Keratinocyte (primary cell): Measurements from ENCODE around the gene TASOR. TPM values are rescaled to one million over a fixed set of nuclear protein-coding genes. Genes with fewer than 3 reads are reported as not detected.

Source experiments
- DNase-seq: peaks from one replicate; pipeline ENCODE4 v3.0.0-alpha.2; 2011; ENCODE audit warnings: low read depth, missing footprints, low spot score
- FAIRE-seq: peaks from 2 replicates; lab custom pipeline; 2011; peaks lifted over from hg19 to GRCh38; lab: Jason Lieb, UNC
- H2AFZ ChIP-seq: 2 replicates; pipeline ENCODE4 v1.6.0; 2012; ENCODE audit warnings: low read length, control low read depth, inconsistent platforms; ENCODE audit not compliant: control insufficient read depth
- H3K27ac ChIP-seq: 2 replicates; pipeline ENCODE4 v1.5.1; 2011; ENCODE audit warnings: low read length; ENCODE audit not compliant: control insufficient read depth, insufficient read depth
- H3K27me3 ChIP-seq: 3 replicates; pipeline ENCODE4 v1.6.0; 2011; ENCODE audit warnings: low read length; ENCODE audit not compliant: control insufficient read depth, insufficient read depth; ENCODE audit errors: extremely low read depth
- H3K36me3 ChIP-seq, 2 experiments: 2 replicates in 1 of 2; 3 replicates in 1 of 2; pipeline ENCODE4 v1.5.1; 2011; ENCODE audit warnings: low read length in 2 of 2, mild to moderate bottlenecking in 1 of 2; ENCODE audit not compliant: control insufficient read depth in 2 of 2, insufficient read depth in 2 of 2; ENCODE audit errors: extremely low read depth in 1 of 2
- H3K4me1 ChIP-seq: 3 replicates; pipeline ENCODE4 v1.5.1; 2011; ENCODE audit warnings: low read length; ENCODE audit not compliant: control insufficient read depth, insufficient read depth; ENCODE audit errors: extremely low read depth
- H3K4me2 ChIP-seq: 3 replicates; pipeline ENCODE4 v1.6.0; 2011; ENCODE audit warnings: low read depth, low read length; ENCODE audit not compliant: control insufficient read depth, insufficient read depth; ENCODE audit errors: extremely low read depth
- H3K4me3 ChIP-seq, 3 experiments: fragments of 200-600 bp in 1 of 3; sonication (generic) in 1 of 3; 2 replicates in 2 of 3; 3 replicates in 1 of 3; pipeline ENCODE4 v1.5.1; 2011 to 2016; ENCODE audit warnings: low read length in 3 of 3, mild to moderate bottlenecking in 3 of 3, control low read depth in 2 of 3, inconsistent platforms in 1 of 3, low read depth in 1 of 3, mixed read lengths in 1 of 3, mixed run types in 1 of 3, moderate library complexity in 1 of 3; ENCODE audit not compliant: control insufficient read depth in 2 of 3, insufficient read depth in 2 of 3; ENCODE audit errors: extremely low read depth in 1 of 3
- H3K79me2 ChIP-seq: 2 replicates; pipeline ENCODE4 v1.6.0; 2012; ENCODE audit warnings: low read length; ENCODE audit not compliant: control insufficient read depth, insufficient read depth
- H3K9ac ChIP-seq: 3 replicates; pipeline ENCODE4 v1.6.0; 2011; ENCODE audit warnings: low read length; ENCODE audit not compliant: control insufficient read depth, insufficient read depth; ENCODE audit errors: extremely low read depth
- H3K9me1 ChIP-seq: 3 replicates; pipeline ENCODE4 v1.6.0; 2011; ENCODE audit warnings: low read length; ENCODE audit not compliant: control insufficient read depth, insufficient read depth; ENCODE audit errors: extremely low read depth
- H3K9me3 ChIP-seq: 2 replicates; pipeline ENCODE4 v1.5.1; 2012; ENCODE audit warnings: low read depth, low read length; ENCODE audit not compliant: control insufficient read depth
- H4K20me1 ChIP-seq: 3 replicates; pipeline ENCODE4 v1.6.0; 2011; ENCODE audit warnings: low read length; ENCODE audit not compliant: control insufficient read depth, insufficient read depth; ENCODE audit errors: extremely low read depth
- EZH2 ChIP-seq: IDR thresholded peaks from one replicate; pipeline ENCODE4 v1.6.1; 2012; ENCODE audit warnings: inconsistent platforms, mild to moderate bottlenecking, low read length, moderate library complexity
- dilution Hi-C: fragments of 300-500 bp; cut with MboI; formaldehyde crosslinking; loops from one replicate; pipeline ENCODE4 v1.7.0; 2020; ENCODE audit warnings: low sequenced_read_pairs; ENCODE audit not compliant: extremely low pct_ligation_motif_present
- polyA plus RNA-seq, 5 experiments: library from polyadenylated mRNA; depleted of rRNA in 3 of 5; stranded (reverse) in 3 of 5; stranded (forward) in 1 of 5; unstranded in 1 of 5; fragments of >200 nt; gene quantifications; 1 replicate in 1 of 5; 2 replicates in 3 of 5; 3 replicates in 1 of 5; pipeline versions ENCODE4 v1.2.1 to v1.2.3, GENCODE V29; 2011 to 2012; ENCODE audit warnings: missing spikeins in 2 of 5, low read depth in 1 of 5, low replicate concordance in 1 of 5
- TF ChIP-seq, protein P1 (sequence below), 3 experiments: IDR thresholded peaks in 1 of 3; conservative IDR thresholded peaks in 1 of 3; optimal IDR thresholded peaks in 1 of 3; 2 replicates in 2 of 3; 3 replicates in 1 of 3; pipeline versions ENCODE3 to v1.5.1; 2011; ENCODE audit warnings: low read length in 3 of 3, mild to moderate bottlenecking in 3 of 3, moderate library complexity in 2 of 3, control low read depth in 1 of 3, inconsistent platforms in 1 of 3; ENCODE audit not compliant: insufficient read depth in 2 of 3; ENCODE audit errors: extremely low read depth in 1 of 3

The TASOR gene
- polyA plus RNA-seq, 1 donor (not counting 4 experiments of a cell fraction or from before 2014, with no cell fraction given), result 38.6 TPM

DNA sequence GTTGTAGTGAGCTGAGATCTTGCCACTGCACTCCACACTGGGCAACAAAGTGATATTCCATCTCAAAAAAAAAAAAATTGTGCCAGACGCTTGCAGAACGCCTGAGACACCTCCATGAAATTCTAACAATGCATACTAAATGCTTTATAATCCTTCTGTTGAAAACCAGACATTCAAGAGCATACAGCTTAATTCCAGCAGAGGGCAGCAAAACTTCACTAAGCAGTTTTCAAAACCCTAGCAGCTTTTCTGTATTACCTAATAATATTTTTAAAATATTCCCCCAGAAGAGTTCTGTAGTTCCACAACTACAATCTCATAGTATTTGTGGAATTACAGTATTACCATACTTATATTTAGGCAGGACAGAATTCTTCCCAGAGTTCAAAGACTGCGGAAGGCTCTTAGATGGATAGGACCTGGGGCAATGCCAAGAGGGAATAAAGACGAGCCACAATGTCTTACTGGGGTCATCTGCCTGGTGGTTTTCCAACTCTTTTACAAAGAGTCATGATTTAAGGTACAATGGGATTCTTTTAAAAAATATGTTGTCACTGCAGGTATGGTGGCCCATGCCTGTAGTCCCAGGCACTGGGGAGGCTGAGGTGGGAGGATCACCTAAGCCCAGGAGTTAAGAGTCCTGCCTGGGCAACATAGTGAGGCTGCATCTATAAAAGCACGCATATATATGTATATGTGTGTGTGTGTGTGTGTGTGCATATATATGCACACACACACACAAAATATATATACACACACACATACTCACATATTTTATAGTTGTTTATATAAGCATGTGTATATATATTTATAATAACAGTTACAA is 19.6 kb upstream of the TASOR start:
- Histone ChIP-seq H3K4me2 (no peak overlapping the region), H3K36me3 (no peaks in the 10 kb centered on the region), H2AFZ (no peak overlapping the region), H3K4me3 (no peak overlapping the region), H3K4me1 (peaks cover 11% of the 10 kb centered on the region), H3K27me3 (no peaks in the 10 kb centered on the region), H3K9ac (no peak overlapping the region), H3K27ac (no peak overlapping the region), H4K20me1 (no peaks in the 10 kb centered on the region), H3K79me2 (no peaks in the 10 kb centered on the region), H3K9me3 (no peaks in the 10 kb centered on the region), H3K9me1 (no peaks in the 10 kb centered on the region)
- no peak for TF ChIP-seq EZH2
- TF ChIP-seq, protein P1, sequence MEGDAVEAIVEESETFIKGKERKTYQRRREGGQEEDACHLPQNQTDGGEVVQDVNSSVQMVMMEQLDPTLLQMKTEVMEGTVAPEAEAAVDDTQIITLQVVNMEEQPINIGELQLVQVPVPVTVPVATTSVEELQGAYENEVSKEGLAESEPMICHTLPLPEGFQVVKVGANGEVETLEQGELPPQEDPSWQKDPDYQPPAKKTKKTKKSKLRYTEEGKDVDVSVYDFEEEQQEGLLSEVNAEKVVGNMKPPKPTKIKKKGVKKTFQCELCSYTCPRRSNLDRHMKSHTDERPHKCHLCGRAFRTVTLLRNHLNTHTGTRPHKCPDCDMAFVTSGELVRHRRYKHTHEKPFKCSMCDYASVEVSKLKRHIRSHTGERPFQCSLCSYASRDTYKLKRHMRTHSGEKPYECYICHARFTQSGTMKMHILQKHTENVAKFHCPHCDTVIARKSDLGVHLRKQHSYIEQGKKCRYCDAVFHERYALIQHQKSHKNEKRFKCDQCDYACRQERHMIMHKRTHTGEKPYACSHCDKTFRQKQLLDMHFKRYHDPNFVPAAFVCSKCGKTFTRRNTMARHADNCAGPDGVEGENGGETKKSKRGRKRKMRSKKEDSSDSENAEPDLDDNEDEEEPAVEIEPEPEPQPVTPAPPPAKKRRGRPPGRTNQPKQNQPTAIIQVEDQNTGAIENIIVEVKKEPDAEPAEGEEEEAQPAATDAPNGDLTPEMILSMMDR (optimal IDR thresholded peaks at IDR 0.05 in 1 of 3, IDR thresholded peaks at IDR 0.05 in 1 of 3, conservative IDR thresholded peaks at IDR 0.05 in 1 of 3; ENCODE audit: extremely low read depth in 1 of 3, insufficient read depth in 2 of 3, low read length in 3 of 3), result peak in 2 of 3 experiments; percentile 59 to 62
- FAIRE-seq, result peak; percentile 53
- dilution Hi-C loops, result loop anchor here (25.0 kb wide), 1 partner anchor 285 kb away; no protein-coding TSS in a partner anchor
- no peak for DNase-seq

DNA sequence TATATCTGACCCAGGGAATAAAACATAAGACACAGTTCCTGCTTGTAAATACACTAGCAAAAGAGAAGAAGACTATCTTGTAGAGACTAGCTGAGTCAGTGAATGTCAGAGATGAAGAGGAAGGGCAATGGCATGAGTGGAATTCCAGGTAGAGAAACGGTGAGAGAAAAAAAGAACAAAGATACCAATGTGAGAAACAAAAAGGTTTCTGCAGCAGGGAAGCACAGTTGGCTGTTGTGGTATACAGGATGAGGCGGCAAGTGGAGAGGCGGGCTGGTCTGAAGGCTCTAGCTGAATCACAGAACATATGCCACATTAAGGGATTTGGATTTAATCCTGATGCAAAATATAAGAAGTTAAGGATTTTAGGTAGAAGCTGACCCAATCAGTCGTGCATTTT is 17.1 kb upstream of the TASOR start:
- no peaks in the 10 kb centered on the region for H3K9me3 ChIP-seq
- H3K27ac ChIP-seq, result no peak overlapping the region
- H3K79me2 ChIP-seq, result no peaks in the 10 kb centered on the region
- peaks cover 11% of the 10 kb centered on the region for H3K4me1 ChIP-seq
- peak overlapping the region; percentile 1 for H3K4me2 ChIP-seq
- H3K27me3 ChIP-seq, result no peaks in the 10 kb centered on the region
- dilution Hi-C loops, result loop anchor here (25.0 kb wide), 1 partner anchor 287 kb away; no protein-coding TSS in a partner anchor
- peak overlapping the region; percentile 57 for H2AFZ ChIP-seq
- FAIRE-seq (peak; percentile 60), DNase-seq (no peak)
- no peaks in the 10 kb centered on the region for H3K36me3 ChIP-seq
- no peak for TF ChIP-seq EZH2
- TF ChIP-seq, protein P1 (optimal IDR thresholded peaks at IDR 0.05 in 1 of 3, IDR thresholded peaks at IDR 0.05 in 1 of 3, conservative IDR thresholded peaks at IDR 0.05 in 1 of 3; ENCODE audit: extremely low read depth in 1 of 3, insufficient read depth in 2 of 3, low read length in 3 of 3), result no peak
- H3K4me3 ChIP-seq, result no peak overlapping the region
- no peaks in the 10 kb centered on the region for H4K20me1 ChIP-seq
- H3K9me1 ChIP-seq, result no peaks in the 10 kb centered on the region
- no peak overlapping the region for H3K9ac ChIP-seq
